ENCODE results near the gene SPATA4. TPM values are rescaled to one million over a fixed set of nuclear protein-coding genes. Genes with fewer than 3 reads are reported as not detected.

SPATA4 gene
- total RNA-seq = 0.63 TPM

DNA sequence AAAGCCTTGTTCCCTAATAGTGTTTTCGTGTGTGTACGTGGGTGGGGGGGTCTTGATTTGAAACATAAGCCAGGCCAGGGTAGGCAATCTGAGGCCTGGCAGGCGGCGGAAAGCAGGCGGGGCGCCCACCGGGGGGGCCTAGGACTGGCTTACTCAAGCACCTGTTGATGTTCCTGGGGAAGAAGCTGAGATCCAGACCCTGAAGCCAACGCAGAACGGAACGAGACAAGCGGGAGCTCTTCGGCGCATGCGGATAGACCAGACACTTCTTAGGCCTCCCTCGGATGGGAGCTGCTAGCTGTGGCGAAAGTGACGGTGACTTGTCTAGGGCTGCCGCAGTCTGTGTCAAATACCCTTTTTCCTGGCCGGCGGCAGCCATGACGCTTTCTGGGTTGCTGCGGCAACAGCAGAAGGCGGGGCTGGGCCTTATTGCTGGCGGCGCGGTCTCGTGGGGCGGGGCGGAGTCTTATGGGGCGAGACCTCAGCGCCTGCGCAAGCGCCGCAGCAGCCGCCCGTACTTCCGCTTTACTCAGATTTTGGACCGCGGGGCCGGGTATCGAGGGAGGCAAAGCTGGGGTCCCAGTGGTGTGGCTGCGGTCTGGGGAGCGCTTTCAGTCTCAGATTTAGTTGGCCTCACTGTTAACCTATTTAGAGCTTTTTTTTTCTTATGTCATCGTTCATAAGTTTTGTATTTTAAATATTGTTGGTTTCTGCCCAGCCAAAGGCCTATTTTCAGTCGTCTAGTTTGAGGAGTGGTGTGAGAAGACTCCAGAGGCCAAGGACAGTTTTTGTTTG, at the start of gene SPATA4:
Gene SPATA4, minus strand, starts transcription at position 402 of the 795 bp plus-strand sequence. Its CDS starts 23 bp downstream, at position 379.

Other genes starting within 250 kb of the SPATA4 start
- gene WDR17, start 129.7 kb downstream of the SPATA4 start, total RNA-seq = 78.6 TPM
- not detected for gene ASB5, start 73.6 kb upstream of the SPATA4 start, total RNA-seq
- 101 TPM for gene SPCS3, start 124.4 kb upstream of the SPATA4 start, total RNA-seq